H9 (cell line): ENCODE results near the gene PPAN. TPM values are rescaled to one million over a fixed set of nuclear protein-coding genes. Genes with fewer than 3 reads are reported as not detected.

Experiments used
- DNase-seq: peaks from one replicate; pipeline ENCODE4 v3.0.0-alpha.2; 2017
- H2AFZ ChIP-seq: one replicate; pipeline ENCODE4 v1.6.1; 2013; ENCODE audit warnings: mild to moderate bottlenecking, low read length, control low read depth, moderate library complexity
- H2AK5ac ChIP-seq: 2 replicates; pipeline ENCODE4 v1.6.1; 2013; ENCODE audit warnings: low read length, control low read depth, mixed read lengths; ENCODE audit not compliant: insufficient read length
- H2BK120ac ChIP-seq: one replicate; pipeline ENCODE4 v1.6.1; 2013; ENCODE audit warnings: low read depth, mild to moderate bottlenecking, low read length, control low read depth, inconsistent platforms; ENCODE audit not compliant: poor library complexity, severe bottlenecking
- H2BK12ac ChIP-seq: 2 replicates; pipeline ENCODE4 v1.6.1; 2013; ENCODE audit warnings: low read length, control low read depth, mixed read lengths, low read depth; ENCODE audit not compliant: insufficient read length
- H2BK15ac ChIP-seq: 2 replicates; pipeline ENCODE4 v1.6.1; 2013; ENCODE audit warnings: low read depth, low read length, control low read depth
- H2BK20ac ChIP-seq: one replicate; pipeline ENCODE4 v1.6.1; 2013; ENCODE audit warnings: low read depth, mild to moderate bottlenecking, low read length, control low read depth, inconsistent platforms; ENCODE audit not compliant: poor library complexity, severe bottlenecking
- H2BK5ac ChIP-seq: 2 replicates; pipeline ENCODE4 v1.6.1; 2013; ENCODE audit warnings: low read length, control low read depth, mixed read lengths; ENCODE audit not compliant: insufficient read length
- H3K14ac ChIP-seq: 2 replicates; pipeline ENCODE4 v1.6.1; 2013; ENCODE audit warnings: low read length, control low read depth; ENCODE audit not compliant: insufficient read depth
- H3K18ac ChIP-seq: 2 replicates; pipeline ENCODE4 v1.6.1; 2013; ENCODE audit warnings: low read depth, mild to moderate bottlenecking, mixed read lengths, low read length, control low read depth; ENCODE audit not compliant: insufficient read length
- H3K23ac ChIP-seq: 2 replicates; pipeline ENCODE4 v1.6.1; 2013; ENCODE audit warnings: low read length, control low read depth, mixed read lengths, low read depth; ENCODE audit not compliant: insufficient read length
- H3K23me2 ChIP-seq: 2 replicates; pipeline ENCODE4 v1.6.1; 2013; ENCODE audit warnings: low read depth, mild to moderate bottlenecking, mixed read lengths, low read length, control low read depth; ENCODE audit not compliant: insufficient read length, poor library complexity, severe bottlenecking
- H3K27ac ChIP-seq: 2 replicates; pipeline ENCODE4 v1.5.1; 2013; ENCODE audit warnings: low read length, control low read depth, mixed read lengths, low read depth; ENCODE audit not compliant: insufficient read length
- H3K27me3 ChIP-seq: 2 replicates; pipeline ENCODE4 v1.6.1; 2013; ENCODE audit warnings: low read length, control low read depth, inconsistent platforms; ENCODE audit not compliant: insufficient read depth
- H3K4ac ChIP-seq: 2 replicates; pipeline ENCODE4 v1.6.1; 2013; ENCODE audit warnings: low read depth, mild to moderate bottlenecking, control low read depth, inconsistent platforms, low read length, moderate library complexity
- H3K4me1 ChIP-seq: 2 replicates; pipeline ENCODE4 v1.6.1; 2013; ENCODE audit warnings: low read length, control low read depth, inconsistent platforms; ENCODE audit not compliant: insufficient read depth
- H3K4me2 ChIP-seq: 2 replicates; pipeline ENCODE4 v1.6.1; 2013; ENCODE audit warnings: low read length, control low read depth, mixed read lengths; ENCODE audit not compliant: insufficient read length, insufficient read depth
- H3K56ac ChIP-seq: 2 replicates; pipeline ENCODE4 v1.6.1; 2013; ENCODE audit warnings: low read depth, mild to moderate bottlenecking, mixed read lengths, low read length, control low read depth; ENCODE audit not compliant: insufficient read length
- H3K79me1 ChIP-seq: 2 replicates; pipeline ENCODE4 v1.6.1; 2013; ENCODE audit warnings: low read depth, mild to moderate bottlenecking, moderate library complexity, low read length, control low read depth, inconsistent platforms; ENCODE audit not compliant: insufficient read depth, poor library complexity, severe bottlenecking
- H3K79me2 ChIP-seq: 2 replicates; pipeline ENCODE4 v1.6.1; 2013; ENCODE audit warnings: low read length, control low read depth, inconsistent platforms; ENCODE audit not compliant: insufficient read depth
- H3K9ac ChIP-seq: 2 replicates; pipeline ENCODE4 v1.6.1; 2013; ENCODE audit warnings: low read length, control low read depth, mixed read lengths; ENCODE audit not compliant: insufficient read length; ENCODE audit errors: extremely low read depth
- H3K9me3 ChIP-seq: one replicate; pipeline ENCODE4 v1.6.1; 2013; ENCODE audit warnings: low read depth, low read length, inconsistent platforms; ENCODE audit not compliant: control insufficient read depth
- H3T11ph ChIP-seq: one replicate; pipeline ENCODE4 v1.6.1; 2013; ENCODE audit warnings: mild to moderate bottlenecking, low read length, control low read depth, inconsistent platforms
- H4K20me1 ChIP-seq: one replicate; pipeline ENCODE4 v1.6.1; 2013; ENCODE audit not compliant: control insufficient read depth, insufficient read length, insufficient read depth
- H4K5ac ChIP-seq: 2 replicates; pipeline ENCODE4 v1.6.1; 2013; ENCODE audit warnings: low read depth, mild to moderate bottlenecking, mixed read lengths, low read length, control low read depth; ENCODE audit not compliant: insufficient read length
- H4K8ac ChIP-seq: replicated peaks from 2 replicates; pipeline ENCODE4 v1.6.1; 2013; ENCODE audit warnings: low read length, control low read depth, mixed read lengths, low read depth; ENCODE audit not compliant: insufficient read length
- H4K91ac ChIP-seq: 2 replicates; pipeline ENCODE4 v1.6.1; 2013; ENCODE audit warnings: low read depth, mild to moderate bottlenecking, moderate library complexity, mixed read lengths, low read length, control low read depth; ENCODE audit not compliant: insufficient read length
- H3K27ac Mint-ChIP-seq, 3 experiments: 2 replicates in 2 of 3; 3 replicates in 1 of 3; pipeline ENCODE4 v1.8.0; 2020 to 2021; ENCODE audit warnings: mixed read lengths in 3 of 3, mild to moderate bottlenecking in 1 of 3, moderate library complexity in 1 of 3
- H3K27me3 Mint-ChIP-seq: 2 replicates; pipeline ENCODE4 v1.8.0; 2021; ENCODE audit warnings: low read depth, mild to moderate bottlenecking, moderate library complexity, mixed read lengths
- H3K36me3 Mint-ChIP-seq, 3 experiments: 2 replicates in 2 of 3; 3 replicates in 1 of 3; pipeline ENCODE4 v1.8.0; 2020 to 2021; ENCODE audit warnings: low read depth in 3 of 3, mixed read lengths in 3 of 3; ENCODE audit not compliant: insufficient read depth in 1 of 3
- H3K4me1 Mint-ChIP-seq, 2 experiments: 2 replicates each; pipeline ENCODE4 v1.8.0; 2020; ENCODE audit warnings: mixed read lengths in 2 of 2
- H3K4me3 Mint-ChIP-seq, 2 experiments: 2 replicates in 1 of 2; 3 replicates in 1 of 2; pipeline ENCODE4 v1.8.0; 2020 to 2021; ENCODE audit warnings: mild to moderate bottlenecking in 2 of 2, mixed read lengths in 2 of 2, moderate library complexity in 1 of 2
- H3K9me3 Mint-ChIP-seq, 2 experiments: 2 replicates in 1 of 2; 3 replicates in 1 of 2; pipeline ENCODE4 v1.8.0; 2020; ENCODE audit warnings: mild to moderate bottlenecking in 2 of 2, mixed read lengths in 2 of 2, moderate library complexity in 1 of 2
- WGBS: extraction: QIAGEN DNeasy Blood & Tissue Kit; methylation state at CpG from one replicate; pipeline ENCODE4 v1.1.7; 2013; ENCODE audit warnings: missing lambda C conversion rate, low lambda C conversion rate, mixed read lengths; ENCODE audit not compliant: insufficient read length; ENCODE audit errors: extremely low coverage; 5-methylcytosine and 5-hydroxymethylcytosine counted together
- total RNA-seq: library from RNA; stranded (reverse); gene quantifications from 2 replicates; pipeline ENCODE4 v1.2.1, GENCODE V29; 2021
- TF ChIP-seq, protein P1 (sequence below): fragments of 200-600 bp; sonication (generic); conservative IDR thresholded peaks from 3 replicates; pipeline ENCODE4 v1.8.0; 2021; ENCODE audit warnings: antibody characterized with exemption, mild to moderate bottlenecking

PPAN gene
- total RNA-seq, 1 experiment from 2014 or later = 157 TPM

DNA sequence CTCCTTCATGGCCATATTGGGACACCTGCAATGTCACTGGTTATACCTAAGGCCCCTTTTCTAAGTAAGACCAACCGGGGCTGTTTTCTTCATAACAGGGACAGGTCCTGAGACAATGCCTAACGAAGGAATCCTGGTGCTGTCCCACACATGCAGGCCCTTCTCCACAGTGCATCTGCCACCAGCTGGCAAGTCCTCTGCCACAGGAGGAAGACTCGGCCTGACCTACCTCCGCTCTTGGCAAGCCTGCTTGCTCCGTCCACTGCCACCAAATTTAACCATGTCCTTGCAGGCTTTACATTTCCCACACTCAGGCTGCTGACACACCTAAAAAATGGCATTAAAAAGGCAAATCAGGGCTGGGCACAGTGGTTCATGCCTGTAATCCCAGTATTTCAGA, 45.4 kb downstream of the PPAN start:
- Histone ChIP-seq H3K79me2 (no peaks in the 10 kb centered on the region), H3K4me2 (no peak overlapping the region), H3K4me1 (no peaks in the 10 kb centered on the region), H3K4ac (no peak overlapping the region), H3K23me2 (no peaks in the 10 kb centered on the region), H3T11ph (no peak overlapping the region), H3K9ac (no peak overlapping the region), H2AFZ (no peak overlapping the region), H2BK15ac (no peak overlapping the region), H3K14ac (no peak overlapping the region), H2BK20ac (no peak overlapping the region), H4K5ac (no peak overlapping the region), H3K56ac (no peak overlapping the region), H4K20me1 (no peaks in the 10 kb centered on the region), H3K9me3 (no peaks in the 10 kb centered on the region), H3K27me3 (no peaks in the 10 kb centered on the region), H3K79me1 (no peaks in the 10 kb centered on the region), H3K27ac (no peak overlapping the region), H2AK5ac (no peak overlapping the region), H2BK12ac (no peak overlapping the region), H2BK5ac (no peak overlapping the region), H4K8ac (no peak overlapping the region), H3K18ac (no peak overlapping the region), H4K91ac (no peak overlapping the region), H3K23ac (no peak overlapping the region), H2BK120ac (no peak overlapping the region)
- Mint-ChIP-seq H3K36me3 (peaks cover 56 to 92% (median 89%) of the 10 kb centered on the region in 3 experiments; a peak in 6 of 7 replicates), H3K27me3 (no peaks in the 10 kb centered on the region), H3K4me3 (no peak overlapping the region), H3K9me3 (no peaks in the 10 kb centered on the region), H3K4me1 (no peaks in the 10 kb centered on the region), H3K27ac (no peak overlapping the region)
- DNase-seq = no peak
- TF ChIP-seq, protein P1, sequence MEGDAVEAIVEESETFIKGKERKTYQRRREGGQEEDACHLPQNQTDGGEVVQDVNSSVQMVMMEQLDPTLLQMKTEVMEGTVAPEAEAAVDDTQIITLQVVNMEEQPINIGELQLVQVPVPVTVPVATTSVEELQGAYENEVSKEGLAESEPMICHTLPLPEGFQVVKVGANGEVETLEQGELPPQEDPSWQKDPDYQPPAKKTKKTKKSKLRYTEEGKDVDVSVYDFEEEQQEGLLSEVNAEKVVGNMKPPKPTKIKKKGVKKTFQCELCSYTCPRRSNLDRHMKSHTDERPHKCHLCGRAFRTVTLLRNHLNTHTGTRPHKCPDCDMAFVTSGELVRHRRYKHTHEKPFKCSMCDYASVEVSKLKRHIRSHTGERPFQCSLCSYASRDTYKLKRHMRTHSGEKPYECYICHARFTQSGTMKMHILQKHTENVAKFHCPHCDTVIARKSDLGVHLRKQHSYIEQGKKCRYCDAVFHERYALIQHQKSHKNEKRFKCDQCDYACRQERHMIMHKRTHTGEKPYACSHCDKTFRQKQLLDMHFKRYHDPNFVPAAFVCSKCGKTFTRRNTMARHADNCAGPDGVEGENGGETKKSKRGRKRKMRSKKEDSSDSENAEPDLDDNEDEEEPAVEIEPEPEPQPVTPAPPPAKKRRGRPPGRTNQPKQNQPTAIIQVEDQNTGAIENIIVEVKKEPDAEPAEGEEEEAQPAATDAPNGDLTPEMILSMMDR = no peak
- no CpG with 5 or more reads among the region's 5 CpGs for WGBS
